Esophagus (tissue), 2 donors: ENCODE measurements around the gene ERH. TPM values are rescaled to one million over a fixed set of nuclear protein-coding genes. Genes with fewer than 3 reads are reported as not detected.

Experiments used
- H3K27ac ChIP-seq, 2 donors: one replicate each; pipeline ENCODE4 v1.5.1; 2013; ENCODE audit warnings: low read depth in 2 of 2, mild to moderate bottlenecking in 2 of 2, inconsistent platforms in 1 of 2, low read length in 1 of 2, moderate library complexity in 1 of 2
- H3K27me3 ChIP-seq, 2 donors: one replicate each; pipeline ENCODE4 v1.6.1; 2013; ENCODE audit warnings: low read length in 2 of 2, control low read depth in 1 of 2, mild to moderate bottlenecking in 1 of 2; ENCODE audit not compliant: insufficient read depth in 2 of 2, control insufficient read depth in 1 of 2
- H3K36me3 ChIP-seq, 2 donors: one replicate each; pipeline ENCODE4 v1.6.1; 2013; ENCODE audit warnings: low read length in 1 of 2; ENCODE audit not compliant: control insufficient read depth in 2 of 2, insufficient read depth in 2 of 2
- H3K4me1 ChIP-seq, 2 donors: one replicate each; pipeline ENCODE4 v1.6.1; 2013; ENCODE audit warnings: low read length in 1 of 2; ENCODE audit not compliant: control insufficient read depth in 2 of 2, insufficient read depth in 2 of 2
- H3K4me3 ChIP-seq, 2 donors: one replicate each; pipeline ENCODE4 v1.5.1; 2013; ENCODE audit warnings: low read length in 2 of 2, mild to moderate bottlenecking in 2 of 2, low read depth in 1 of 2, moderate library complexity in 1 of 2
- H3K9me3 ChIP-seq, 2 donors: one replicate each; pipeline ENCODE4 v1.6.1; 2013; ENCODE audit warnings: mild to moderate bottlenecking in 2 of 2, low read depth in 1 of 2, low read length in 1 of 2, moderate library complexity in 1 of 2; ENCODE audit not compliant: control insufficient read depth in 2 of 2, insufficient read depth in 1 of 2
- WGBS, 2 donors: extraction: QIAGEN DNeasy Blood & Tissue Kit; methylation state at CpG; one replicate each; pipeline ENCODE4 v1.1.7; 2013; 5-methylcytosine and 5-hydroxymethylcytosine counted together
- polyA plus RNA-seq, 2 donors: library from polyadenylated mRNA; stranded (reverse); fragments of 200-250 nt; gene quantifications; one replicate each; pipeline ENCODE4 v1.2.3, GENCODE V29; 2013
- donor health status: healthy with polysubstance abuse.
- donor health status: Bipolar disorder and iron deficiency.

ERH gene
- polyA plus RNA-seq, 2 donors = 95.4 to 111 TPM

DNA sequence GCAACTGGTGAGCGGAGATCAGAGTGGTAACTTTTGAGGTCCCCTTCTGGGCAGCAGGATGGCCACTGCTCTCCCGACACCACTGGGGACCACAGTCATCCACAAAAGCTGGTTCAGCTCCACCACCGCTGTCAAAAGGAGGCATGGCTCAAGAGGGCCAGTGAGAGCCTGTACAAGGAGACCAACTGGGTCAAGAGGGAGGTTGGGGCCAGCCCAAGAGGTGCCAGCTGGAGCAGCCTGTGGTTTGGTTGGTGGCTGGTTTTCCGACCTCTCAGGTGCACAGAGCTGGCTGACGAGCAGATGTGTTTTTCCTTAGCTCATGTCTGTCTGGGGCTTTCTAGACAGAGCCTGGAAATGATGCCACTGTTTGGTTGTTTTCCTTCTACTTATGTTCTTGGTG, 60.1 kb downstream of the ERH start:
- WGBS, 2 donors = 93 to 95% methylated on average over 5 of the region's 5 CpGs
- Histone ChIP-seq H3K4me1 (no peaks in the 10 kb centered on the region), H3K4me3 (no peak overlapping the region), H3K27ac (no peak overlapping the region), H3K27me3 (no peaks in the 10 kb centered on the region), H3K9me3 (no peaks in the 10 kb centered on the region), H3K36me3 (no peaks in the 10 kb centered on the region)

DNA sequence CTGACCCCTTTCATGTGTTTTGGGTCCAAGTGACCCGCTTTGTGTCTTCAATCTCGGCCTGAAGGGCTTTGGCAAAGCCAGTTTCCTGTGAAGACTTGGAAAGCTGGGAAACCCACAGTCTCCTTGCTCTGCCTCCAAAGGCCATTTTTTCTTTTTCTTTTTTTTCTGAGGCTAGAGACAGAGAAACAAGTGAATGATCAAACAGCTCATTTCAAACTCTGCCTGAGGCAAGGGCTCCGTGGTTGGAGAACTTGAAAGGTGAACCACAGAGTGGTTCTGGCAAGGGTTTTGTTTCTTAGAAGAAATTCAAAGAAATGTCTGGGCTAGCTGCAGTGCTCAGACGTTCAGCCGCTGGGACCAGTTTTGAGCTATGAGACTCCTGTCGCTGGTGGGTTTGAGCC, 62.7 kb downstream of the ERH start:
- no peak overlapping the region for H3K27ac ChIP-seq
- H3K9me3 ChIP-seq = no peaks in the 10 kb centered on the region
- 34 to 44% methylated on average over 6 of the region's 6 CpGs for WGBS, 2 donors
- H3K4me1 ChIP-seq = no peaks in the 10 kb centered on the region
- no peaks in the 10 kb centered on the region for H3K27me3 ChIP-seq
- H3K36me3 ChIP-seq = no peaks in the 10 kb centered on the region
- no peak overlapping the region for H3K4me3 ChIP-seq

DNA sequence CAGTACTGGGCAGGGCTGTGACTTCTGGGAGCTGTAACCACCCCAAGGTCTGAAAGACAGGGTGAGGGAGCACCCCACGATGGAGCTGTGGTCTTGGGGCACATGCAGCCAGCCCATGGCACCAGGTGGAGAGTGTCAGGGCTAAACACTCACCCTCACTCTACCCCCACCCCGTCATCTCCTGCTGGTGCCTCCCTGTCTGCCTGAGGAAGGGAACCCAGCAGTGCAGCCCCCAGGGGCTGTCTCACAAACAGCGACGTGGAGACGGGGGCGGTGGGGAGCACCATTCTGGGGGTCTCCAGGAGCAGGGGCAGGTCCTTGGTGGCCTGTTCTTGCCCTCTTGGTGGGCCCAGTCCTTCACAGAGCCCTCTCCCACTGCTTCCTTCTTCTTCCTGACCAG, 63.5 kb downstream of the ERH start:
- Histone ChIP-seq H3K4me1 (no peaks in the 10 kb centered on the region), H3K4me3 (no peak overlapping the region), H3K27me3 (no peaks in the 10 kb centered on the region), H3K27ac (no peak overlapping the region), H3K9me3 (no peaks in the 10 kb centered on the region), H3K36me3 (no peaks in the 10 kb centered on the region)
- WGBS, 2 donors = 79 to 89% methylated on average over 6 of the region's 6 CpGs

DNA sequence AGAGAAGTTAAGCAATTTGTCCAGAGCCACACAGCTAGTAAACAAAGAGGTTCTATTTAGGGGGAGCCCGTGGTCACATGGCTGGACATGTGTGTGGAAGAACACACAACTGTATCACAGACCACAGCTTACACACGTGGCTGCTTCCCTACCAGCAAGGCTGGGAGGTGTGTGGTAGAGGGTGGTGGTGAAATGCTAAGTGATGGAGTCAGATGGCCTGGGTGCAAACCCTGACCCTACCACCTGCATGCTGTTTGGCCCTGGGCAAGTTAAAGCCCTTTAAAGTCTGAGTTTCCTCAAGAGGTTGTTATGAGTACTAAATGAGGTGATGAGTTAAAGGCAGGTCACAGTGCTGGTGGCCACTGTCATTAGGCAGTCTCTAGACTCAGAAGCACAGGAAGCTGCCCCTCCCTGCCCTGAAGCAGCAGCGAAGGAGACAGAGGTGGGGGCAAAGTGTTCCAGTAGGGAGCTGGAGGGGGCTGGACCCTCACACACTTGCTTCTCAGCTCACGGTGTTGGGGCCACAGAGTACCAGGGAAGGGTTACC, 64.2 kb downstream of the ERH start:
- 69 to 76% methylated on average over 4 of the region's 4 CpGs for WGBS, 2 donors
- Histone ChIP-seq H3K27ac (no peak overlapping the region), H3K36me3 (no peaks in the 10 kb centered on the region), H3K4me3 (no peak overlapping the region), H3K27me3 (no peaks in the 10 kb centered on the region), H3K9me3 (no peaks in the 10 kb centered on the region), H3K4me1 (no peaks in the 10 kb centered on the region)

DNA sequence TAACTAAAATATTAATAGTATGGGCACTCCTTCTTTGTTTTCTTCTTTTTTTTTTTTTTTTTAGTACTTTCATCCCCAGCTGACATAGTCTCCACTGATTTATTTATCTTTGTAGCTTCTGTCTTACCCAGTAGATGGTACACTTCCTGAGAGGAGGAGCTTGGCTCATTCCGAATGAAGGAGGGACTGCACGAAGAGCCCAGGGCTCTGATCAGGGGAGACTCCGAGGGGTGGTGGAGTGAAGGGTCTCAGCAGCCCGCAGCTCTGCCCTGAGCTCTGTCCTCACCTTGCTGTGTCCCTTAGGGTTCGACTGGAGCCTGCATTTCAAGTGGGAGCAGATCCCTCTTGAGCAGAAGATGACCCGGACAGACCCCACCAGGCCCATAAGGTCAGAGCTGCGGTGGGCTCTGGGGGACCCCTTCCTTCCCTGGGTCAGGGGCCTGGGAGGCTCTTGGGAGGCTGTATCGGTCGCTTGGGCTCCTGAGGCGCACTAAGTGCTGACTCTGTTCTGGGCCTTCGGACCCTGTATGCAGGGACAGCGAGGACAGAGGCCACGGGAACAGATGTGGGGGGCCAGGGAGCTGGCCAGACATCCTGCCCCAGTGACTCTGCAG, 65.2 kb downstream of the ERH start:
- Histone ChIP-seq H3K4me3 (no peak overlapping the region), H3K4me1 (no peaks in the 10 kb centered on the region), H3K27ac (no peak overlapping the region), H3K9me3 (no peaks in the 10 kb centered on the region), H3K36me3 (no peaks in the 10 kb centered on the region), H3K27me3 (no peaks in the 10 kb centered on the region)
- WGBS, 2 donors = 83 to 85% methylated on average over 13 of the region's 13 CpGs

DNA sequence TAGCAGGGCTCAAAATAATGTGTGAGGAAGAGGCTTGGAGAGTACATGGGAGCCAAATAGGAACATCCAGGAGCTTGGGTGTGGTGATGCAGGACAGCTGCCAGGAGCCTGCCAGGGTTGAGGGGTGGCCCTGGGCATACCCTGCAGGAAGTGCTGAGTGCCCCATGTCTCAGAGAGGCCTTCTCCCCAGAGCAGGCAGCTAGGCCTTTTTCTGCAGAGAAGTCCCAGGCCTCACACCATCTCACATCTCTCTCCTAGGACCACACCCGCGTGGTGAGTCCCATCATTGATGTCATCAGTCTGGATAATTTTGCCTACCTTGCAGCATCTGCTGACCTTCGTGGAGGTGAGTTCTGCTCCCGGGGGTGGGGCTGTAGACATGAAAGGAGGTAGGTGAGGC, 66.9 kb downstream of the ERH start:
- Histone ChIP-seq H3K9me3 (no peaks in the 10 kb centered on the region), H3K27ac (no peak overlapping the region), H3K36me3 (no peaks in the 10 kb centered on the region), H3K27me3 (no peaks in the 10 kb centered on the region), H3K4me3 (no peak overlapping the region), H3K4me1 (no peaks in the 10 kb centered on the region)
- 82 to 89% methylated on average over 4 of the region's 4 CpGs for WGBS, 2 donors

Other genes starting within 250 kb of the ERH start
- gene DCAF5, start 245.2 kb downstream of the ERH start, polyA plus RNA-seq = 10 to 100 TPM; 21.8 to 26.9 TPM
- gene EXD2, start 206.8 kb downstream of the ERH start, polyA plus RNA-seq = 10 to 100 TPM; 10.9 to 12.1 TPM
- under 1 TPM; 0.36 to 0.39 TPM for gene GALNT16, start 138.1 kb downstream of the ERH start, polyA plus RNA-seq
- 10 to 100 TPM; 18.1 to 19.4 TPM for gene SLC39A9, start 393 bp upstream of the ERH start, polyA plus RNA-seq
- gene PLEKHD1, start 86.4 kb upstream of the ERH start, polyA plus RNA-seq = under 1 TPM; 0.05 to 0.06 TPM
- gene CCDC177, start 176.6 kb upstream of the ERH start, polyA plus RNA-seq = under 1 TPM; 0.01 to 0.04 TPM
- gene SUSD6, start 213.3 kb upstream of the ERH start, polyA plus RNA-seq = 10 to 100 TPM; 16.2 to 30.3 TPM